SIG-M5 (cell line): ENCODE results near the gene MEX3D.

Source experiments
- DNase-seq: peaks from one replicate; lab custom pipeline; 2025; lab: John Stamatoyannopoulos, UW

MEX3D gene

DNA sequence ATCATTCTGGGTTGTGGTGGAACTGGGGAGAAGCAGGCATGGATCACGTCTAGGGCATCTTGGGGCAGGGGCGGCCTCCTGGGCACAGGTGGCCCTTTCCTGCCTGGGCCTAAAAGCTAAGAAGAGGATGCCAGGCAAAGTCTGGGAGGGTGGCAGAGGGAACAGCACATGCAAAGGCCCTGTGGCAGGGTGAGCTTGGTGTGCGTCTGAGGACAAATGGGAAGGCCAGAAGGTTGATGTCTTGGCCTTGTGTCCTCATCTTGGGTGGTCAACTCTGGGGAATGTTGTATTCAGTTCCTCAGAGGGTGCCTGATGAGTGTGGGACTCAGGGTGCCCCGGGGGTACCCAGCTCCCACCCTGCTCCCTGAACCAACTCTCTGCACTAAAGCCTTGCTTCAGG, 49.7 kb downstream of the MEX3D start:
- DNase-seq: no peak

DNA sequence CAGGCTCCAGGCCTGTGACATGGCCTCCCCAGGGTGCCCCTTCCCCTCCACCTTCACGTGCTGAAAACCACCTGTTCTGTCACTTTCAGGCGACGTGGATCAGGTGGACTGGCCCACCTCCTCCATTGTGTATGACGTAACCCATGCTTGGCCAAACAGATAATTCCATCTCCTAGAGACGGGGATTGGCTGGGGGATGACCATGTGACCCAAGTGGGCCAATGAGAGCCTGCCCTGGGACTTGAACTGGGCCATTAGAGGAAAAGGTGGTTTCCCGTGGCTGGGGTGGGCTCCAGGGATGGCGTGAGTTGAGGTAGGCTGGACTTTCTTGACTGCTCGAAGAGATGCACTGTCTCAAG, 51.8 kb downstream of the MEX3D start:
- DNase-seq: no peak

DNA sequence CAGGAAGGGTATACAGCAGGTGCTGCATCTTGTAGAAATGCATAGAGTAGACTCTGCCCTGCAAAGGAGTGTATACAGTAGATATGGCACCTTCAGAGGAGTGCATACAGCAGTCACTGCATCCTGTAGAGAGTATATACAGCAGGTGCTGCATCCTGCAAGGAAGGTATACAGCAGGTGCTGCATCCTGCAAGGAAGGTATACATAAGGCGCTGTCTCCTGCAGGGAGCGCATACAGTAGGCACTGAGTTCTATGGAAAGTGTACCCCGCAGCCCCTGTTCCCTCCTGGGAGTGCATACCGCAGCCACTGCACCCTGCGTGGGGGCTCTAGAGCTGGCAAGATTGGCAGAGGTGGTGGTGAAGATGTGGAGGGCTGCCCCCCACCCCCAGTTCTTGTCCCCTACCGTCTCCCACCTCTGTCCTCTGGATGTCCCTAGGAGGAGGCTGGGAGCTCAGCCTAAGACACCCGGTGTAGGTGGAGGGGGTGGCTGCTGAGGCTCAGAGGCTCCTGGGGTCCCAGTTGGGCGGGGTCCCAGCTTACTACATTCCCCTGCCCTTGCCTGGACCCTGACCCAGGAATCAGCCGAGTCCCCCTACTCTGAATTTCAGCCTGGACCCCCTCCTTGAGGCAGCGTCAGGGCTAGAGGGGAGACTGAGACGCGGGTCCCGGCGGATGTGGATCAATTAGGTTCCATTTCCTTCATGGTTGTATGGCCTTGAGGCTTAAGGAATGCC, 53.0 kb downstream of the MEX3D start:
- DNase-seq: no peak

DNA sequence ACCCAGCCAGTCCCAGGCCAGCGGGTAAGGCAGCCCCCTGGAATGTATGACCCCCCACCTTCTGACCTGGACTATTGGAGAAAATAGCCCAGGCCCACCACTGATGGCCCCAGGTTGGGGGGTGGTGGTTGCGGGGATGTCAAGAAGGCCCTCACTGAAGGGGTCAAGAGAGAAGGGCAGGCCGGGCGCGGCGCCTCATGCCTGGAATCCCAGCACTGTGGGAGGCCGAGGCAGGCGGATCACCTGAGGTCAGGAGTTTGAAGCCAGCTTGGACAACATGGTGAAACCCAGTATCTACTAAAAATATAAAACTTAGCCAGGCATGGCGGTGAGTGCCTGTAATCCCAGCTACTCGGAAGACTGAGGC, 53.8 kb downstream of the MEX3D start:
- no peak for DNase-seq

DNA sequence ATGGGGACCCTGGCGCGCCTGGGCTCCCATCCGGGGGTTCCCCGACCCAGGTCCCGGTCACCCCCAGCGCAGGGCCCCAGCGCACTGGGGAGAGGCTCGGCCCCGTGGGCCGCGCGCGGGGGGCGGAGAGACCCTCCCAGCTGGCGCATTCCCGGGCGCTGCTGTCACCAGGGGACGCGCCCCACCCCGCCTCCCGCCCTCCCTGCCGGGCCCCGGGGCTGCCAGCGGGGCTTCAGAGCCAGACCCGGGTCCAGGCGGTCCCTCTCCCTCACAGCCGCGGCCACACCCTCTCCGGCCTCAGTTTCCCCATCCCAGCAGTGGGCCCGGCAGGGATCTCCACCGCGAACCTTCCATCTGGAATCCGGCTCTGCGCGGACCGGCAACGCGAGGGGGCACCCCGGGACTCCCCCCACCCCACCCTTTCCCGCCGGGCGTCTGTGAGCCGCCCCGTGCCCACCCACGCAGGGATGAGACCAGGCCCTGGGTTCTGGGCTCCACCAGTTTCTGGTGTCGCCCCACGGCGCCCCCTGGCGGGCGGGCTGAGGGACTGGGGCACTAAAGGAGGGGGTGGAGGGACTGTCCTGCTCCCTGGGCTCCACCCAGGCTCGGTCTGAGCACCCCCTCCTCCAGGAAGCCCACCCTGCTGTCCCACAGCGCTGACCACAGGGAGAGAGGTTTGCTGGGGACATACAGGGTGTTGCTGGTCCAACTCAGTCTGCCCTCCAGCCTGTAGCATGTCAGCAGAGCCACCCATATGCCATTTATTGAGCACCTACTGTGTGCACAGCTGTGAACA, 54.4 kb downstream of the MEX3D start:
- no peak for DNase-seq

DNA sequence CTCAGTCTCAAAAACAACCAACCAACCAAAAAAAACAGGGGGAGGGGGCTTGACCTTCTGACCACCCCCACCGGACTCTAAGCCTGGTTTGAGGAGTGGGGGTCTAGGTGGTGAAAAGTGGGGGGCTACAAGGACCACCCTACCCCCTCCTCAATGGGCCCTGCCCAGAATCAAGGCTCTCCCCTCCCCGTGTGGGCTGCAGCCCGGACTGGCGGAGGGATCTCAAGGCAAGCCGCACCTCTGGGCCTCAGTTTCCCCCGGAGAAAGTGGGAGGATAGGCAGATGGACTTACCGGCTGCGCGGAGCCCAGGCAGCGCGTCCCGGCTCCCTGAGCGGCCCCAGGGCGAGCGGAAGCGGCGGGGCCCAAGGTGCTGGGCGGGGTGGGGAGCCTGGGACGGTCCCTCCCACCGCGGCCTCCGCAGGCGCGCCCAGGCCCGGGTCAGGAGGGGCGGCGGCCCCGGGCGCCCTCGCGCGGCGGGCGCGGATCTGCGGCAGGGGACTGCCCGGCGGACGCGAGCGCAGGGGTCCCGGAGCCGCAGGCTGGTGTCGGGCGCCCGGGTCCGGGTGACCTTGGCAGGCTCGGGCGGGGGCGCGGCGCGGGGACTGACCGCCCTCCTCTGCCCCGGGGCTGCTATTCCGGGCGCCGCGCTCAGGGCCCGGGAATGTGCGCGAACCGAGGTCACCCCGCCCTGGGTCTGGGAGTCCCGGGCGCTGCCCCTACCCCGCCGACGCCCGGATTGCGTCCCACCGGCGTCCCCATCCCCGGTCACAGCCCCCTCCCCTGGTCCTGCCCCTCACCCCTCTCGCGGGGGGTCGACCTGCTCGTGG, 55.2 kb downstream of the MEX3D start, which contains the start of gene ADAMTSL5:
TSS of gene ADAMTSL5 (minus strand) at position 349 of the 828 bp plus-strand sequence. CDS start 2,076 bp downstream, outside the sequence.
- DNase-seq: no peak

DNA sequence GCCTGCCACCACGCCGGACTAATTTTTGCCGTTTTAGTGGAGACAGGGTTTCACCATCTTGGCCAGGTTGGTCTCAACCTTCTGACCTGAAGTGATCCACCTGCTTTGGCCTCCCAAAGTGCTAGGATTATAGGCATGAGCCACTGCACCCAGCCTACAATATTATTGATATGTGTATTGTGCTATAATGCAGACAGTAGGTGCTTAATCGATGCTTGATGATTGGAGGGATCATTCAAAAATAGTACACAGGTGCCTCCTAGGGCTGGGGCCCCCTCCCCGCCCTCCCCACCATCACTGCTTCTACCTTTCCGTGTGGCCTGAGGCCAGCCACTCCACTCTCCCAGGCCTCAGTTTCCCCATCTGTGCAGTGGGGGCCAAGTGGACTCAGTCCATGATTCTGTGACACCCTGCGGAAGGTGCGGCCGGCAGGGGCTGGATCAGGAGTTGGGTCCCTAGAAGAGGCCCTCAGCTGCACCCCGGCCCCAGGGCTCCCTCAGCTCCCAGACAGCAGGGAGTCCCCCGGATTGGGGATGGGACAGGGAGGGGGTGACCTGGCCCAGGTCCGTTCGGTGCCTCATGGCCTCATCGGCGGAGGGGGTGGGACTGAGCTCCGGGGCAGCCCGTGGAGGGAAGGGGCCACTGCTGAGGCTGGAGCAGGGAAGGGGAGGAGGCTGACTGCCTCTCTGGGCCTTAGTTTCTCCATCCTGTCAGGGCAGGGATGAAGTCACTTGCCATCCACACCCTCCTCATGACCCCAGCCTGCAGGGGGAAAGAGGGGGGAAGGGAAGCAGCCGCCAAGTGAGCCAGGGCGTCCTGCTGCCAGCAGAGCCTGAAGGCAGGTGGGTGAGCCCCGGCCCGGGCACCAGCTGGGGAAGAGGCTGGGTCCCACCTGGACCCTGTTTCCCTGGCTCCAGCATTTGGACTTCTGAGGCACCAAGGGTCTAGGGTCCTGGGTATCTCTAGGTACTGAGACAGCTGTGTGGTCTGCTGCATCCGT, 56.5 kb downstream of the MEX3D start:
- DNase-seq: no peak

DNA sequence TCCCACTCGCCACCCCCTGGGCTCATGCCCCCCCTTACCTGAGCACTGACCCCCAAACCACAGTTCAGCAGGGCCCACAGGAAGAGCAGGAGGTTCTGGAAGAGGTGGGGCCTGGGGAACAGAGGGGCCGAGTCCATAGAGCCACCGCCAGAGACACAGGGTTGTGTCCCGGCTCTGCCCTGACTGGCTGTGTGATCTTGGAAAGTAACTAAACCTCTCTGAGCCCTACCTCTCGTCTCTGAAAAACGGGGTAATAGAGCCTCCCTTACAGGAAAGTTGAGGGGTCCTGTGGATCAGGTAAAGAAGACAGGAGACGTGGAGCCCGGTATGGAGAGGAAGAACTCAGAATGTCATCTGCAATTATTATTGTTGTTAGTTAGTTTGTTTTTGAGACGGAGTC, 57.3 kb downstream of the MEX3D start:
- no peak for DNase-seq

DNA sequence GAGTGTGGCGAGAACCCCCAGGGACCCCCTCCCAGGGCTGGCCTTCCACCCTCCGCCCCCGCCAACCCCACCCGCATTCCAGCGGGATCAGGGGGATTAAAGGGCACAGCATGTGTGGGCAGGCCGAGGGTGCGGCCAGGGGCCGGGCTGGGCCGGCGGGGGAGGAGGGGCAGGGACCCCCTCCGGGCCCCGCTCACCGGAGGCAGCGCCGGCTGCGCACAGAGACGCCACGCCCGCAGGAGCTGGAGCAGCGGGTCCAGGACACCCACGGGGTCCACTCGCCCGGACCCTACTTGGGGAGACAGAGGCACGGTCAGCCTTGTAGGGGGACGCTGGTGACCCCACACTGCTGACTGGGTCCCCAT, 57.7 kb downstream of the MEX3D start:
- DNase-seq: no peak

DNA sequence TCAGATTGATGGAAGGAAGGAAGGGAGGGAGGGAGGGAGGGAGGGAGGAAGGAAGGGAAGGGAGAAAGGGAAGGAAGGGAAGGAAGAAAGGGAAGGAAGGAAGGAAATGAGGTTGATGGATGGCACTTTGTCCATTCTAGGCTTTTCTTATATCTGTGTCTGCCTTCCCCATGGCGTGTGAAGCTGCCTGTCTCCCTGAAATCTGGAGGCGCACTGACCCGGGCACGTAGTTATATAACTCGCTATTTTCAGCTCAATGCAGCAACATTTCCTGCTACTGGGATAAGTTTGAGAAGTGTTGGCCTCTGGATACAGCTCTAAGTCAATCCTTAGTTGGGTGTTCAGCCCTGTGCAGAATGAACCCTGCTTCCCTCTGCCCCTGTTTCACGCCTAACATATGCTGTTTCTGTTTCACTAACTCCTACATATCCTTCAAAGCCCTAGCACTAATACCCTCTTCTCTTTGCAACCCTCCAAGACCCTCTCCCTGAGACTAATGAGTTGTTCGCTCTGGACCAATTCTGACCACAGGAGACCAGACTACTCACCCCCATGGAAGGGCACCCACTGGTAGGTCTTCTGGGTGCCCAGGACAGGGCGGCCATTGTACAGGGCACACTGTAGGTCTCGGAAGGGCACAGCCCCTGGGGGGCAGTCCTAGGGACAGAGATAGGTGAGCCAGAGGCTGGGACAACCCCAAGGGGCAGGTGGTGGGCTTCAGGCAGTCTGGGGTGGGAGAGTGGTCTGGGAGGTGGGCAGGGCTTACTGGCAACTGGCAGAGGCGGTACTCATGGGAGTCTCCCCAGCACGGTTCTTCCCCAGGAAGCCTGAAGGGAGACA, 58.3 kb downstream of the MEX3D start:
- DNase-seq: no peak

DNA sequence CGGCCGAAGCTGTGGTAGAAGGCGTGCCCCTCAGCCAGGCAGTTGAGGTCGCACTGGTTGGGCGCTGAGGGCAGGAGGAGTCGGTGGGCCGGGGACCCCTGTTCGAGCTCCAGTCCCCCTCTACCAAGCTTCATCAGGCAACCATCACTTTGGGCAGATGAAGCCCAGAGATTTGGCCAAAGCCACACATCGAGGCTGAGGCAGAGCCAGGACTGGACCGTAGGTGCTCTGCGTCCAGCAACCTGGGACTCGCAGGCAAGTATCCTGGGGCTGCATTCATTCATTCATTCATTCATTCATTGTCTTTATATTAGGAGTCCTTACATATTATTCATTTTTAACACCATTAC, 59.6 kb downstream of the MEX3D start:
- no peak for DNase-seq

DNA sequence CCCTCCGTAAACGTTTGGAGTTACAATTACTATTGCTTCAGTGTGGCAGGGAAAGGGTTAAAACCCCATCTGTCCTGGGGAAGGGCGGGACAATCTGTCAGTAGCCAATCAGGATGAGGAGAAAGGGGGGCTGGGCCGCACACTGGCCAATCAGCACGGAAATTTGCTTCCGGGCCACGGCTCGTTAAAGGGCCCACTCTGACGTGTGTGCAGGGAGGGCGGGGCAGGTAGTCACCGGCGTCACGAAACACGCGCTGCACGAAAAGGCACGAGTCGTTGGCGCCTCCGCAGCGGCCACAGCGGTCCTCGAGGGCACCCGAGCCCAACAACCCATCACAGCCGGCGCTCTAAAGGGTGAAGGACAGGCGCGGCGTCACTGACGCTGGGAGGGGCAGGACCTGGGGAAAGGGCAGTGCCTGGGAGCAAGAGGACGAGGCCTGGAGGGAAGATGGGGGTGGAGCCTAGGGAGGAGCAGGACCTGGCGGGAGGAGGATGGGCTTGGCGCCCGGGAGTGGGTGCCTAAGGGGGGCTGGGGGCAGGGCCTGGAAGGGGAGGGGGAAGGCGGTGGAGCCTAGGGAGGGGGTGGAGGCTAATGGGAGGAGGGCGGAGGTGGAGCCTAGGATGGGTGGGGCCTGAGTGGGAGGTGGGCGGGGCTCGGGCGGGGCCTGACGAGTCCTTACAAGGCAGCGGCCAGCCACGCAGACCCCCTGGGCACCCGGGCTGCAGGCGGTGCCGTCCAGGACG, 60.2 kb downstream of the MEX3D start:
- no peak for DNase-seq

DNA sequence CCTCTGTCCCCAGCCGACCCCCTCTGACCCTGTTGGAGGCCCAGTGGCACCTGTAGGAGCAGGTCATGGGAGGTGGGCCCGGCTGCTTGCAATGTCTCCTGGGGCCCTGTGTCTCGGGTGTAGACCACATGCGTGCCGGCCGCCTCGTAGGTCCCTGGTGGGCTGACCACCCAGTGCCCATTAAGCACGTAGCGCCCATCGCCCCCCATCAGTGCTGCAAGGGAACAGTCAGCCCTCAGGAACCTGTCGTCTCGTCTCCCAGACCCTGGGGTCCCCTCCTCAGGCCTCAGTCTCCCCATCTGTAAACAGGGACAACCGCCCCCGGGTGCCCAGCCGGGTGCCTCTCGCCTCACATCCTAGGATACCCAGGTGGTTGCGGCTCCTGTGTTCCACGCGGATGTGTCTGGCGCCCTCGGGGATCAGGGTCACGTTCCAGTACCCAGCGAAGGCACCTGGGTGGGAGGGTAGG, 60.9 kb downstream of the MEX3D start:
- no peak for DNase-seq

DNA sequence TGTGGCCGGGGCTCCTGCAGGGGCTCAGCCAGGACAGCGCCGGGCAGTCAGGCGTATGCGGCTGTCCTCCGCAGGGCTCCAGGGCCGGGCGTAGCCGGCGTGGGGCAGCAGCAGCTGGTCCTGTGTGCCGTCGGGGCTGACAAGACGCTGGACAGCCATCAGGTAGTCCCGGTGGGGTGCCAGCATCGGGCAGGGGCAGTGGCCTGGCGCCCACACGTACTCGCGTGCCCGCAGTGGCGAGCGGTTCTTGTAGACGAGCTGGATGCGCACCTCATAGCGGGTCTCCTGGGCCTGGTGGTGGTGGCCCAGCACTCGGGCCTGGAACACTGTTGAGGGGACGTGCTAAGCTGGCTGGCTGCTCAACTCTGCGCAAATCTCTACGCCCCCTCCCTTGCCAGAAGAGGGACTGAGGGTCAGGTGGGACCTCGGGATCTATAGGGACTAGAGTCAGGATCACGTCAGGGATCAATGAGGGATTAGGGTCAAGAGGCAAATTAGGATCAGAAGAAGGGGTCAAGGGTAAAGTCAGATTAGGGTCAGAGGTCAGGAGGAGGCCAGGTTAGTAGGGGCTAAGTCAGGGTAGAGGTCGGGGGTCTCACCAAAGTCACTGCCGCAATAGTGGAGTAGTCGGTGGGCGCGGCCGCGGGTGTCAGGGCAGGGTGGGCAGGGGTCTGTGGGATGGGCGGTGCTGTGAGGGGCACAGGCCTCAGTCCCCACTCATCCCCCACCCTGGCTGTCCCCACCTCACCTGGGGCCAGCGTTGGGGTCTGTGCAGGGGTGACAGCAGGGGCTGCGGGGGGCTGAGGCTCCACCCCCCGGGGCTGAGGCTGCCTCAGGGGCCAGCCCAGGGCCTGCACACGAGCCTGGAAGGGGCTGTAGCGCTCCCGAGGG, 61.9 kb downstream of the MEX3D start:
- DNase-seq: no peak

DNA sequence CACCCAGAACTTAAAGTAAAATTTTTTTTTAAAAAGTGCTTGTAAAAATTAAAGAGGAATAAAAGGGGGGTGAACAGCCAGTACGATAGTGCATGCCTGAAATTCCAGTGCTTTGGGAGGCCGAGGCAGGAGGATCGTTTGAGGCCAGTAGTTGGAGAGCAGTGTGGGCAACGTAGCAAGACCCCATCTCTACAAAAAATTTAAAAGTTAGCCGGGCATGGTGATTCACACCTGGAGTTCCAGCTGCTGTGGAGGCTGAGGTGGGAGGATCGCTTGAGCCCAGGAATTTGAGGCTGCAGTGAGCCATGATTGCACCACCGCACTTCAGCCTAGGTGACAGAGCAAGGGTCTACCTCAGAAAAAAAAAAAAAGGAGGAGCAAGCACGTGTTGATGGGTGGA, 63.1 kb downstream of the MEX3D start:
- no peak for DNase-seq
